ENCODE results near the gene DNAL4. TPM values are rescaled to one million over a fixed set of nuclear protein-coding genes. Genes with fewer than 3 reads are reported as not detected.

The DNAL4 gene
- total and polyA plus RNA-seq, 11 donors: 7.9 to 16.4 (median 10.4) TPM

- Histone ChIP-seq H3K27ac (no peak overlapping the region), H3K36me3 (no peaks in the 10 kb centered on the region), H3K4me1 (no peaks in the 10 kb centered on the region), H3K27me3 (no peaks in the 10 kb centered on the region), H3K9me3 (no peaks in the 10 kb centered on the region), H3K4me3 (no peak overlapping the region)
- TF ChIP-seq CTCF (IDR thresholded peaks at IDR 0.05) (no peak), POLR2A (IDR thresholded peaks at IDR 0.05) (no peak)
- no peak for ATAC-seq
- intact Hi-C loops (cut with DNase I): no loop called here
- no peak for DNase-seq
- WGBS, 4 donors: 83 to 90% (median 86%) methylated on average over 12 to 17 of the region's 17 CpGs
Observed at GRCh38 chr22:38830026-38830844, 36.3 kb upstream of the DNAL4 start.

GRCh38 chr22:38829485-38829884 is 35.5 kb upstream of the DNAL4 start:
- Histone ChIP-seq H3K4me3 (no peak overlapping the region), H3K36me3 (no peaks in the 10 kb centered on the region), H3K27me3 (no peaks in the 10 kb centered on the region), H3K27ac (no peak overlapping the region), H3K9me3 (no peaks in the 10 kb centered on the region), H3K4me1 (no peaks in the 10 kb centered on the region)
- no peak for ATAC-seq
- no peak for DNase-seq
- TF ChIP-seq POLR2A (IDR thresholded peaks at IDR 0.05): no peak
- TF ChIP-seq CTCF (IDR thresholded peaks at IDR 0.05): no peak
- WGBS, 4 donors: 83 to 94% (median 86%) methylated on average over 4 of the region's 4 CpGs
- intact Hi-C loops (cut with DNase I): no loop called here

GRCh38 chr22:38828616-38829205 is 34.8 kb upstream of the DNAL4 start:
- Histone ChIP-seq H3K4me1 (no peaks in the 10 kb centered on the region), H3K27me3 (no peaks in the 10 kb centered on the region), H3K9me3 (no peaks in the 10 kb centered on the region), H3K27ac (no peak overlapping the region), H3K36me3 (no peaks in the 10 kb centered on the region), H3K4me3 (no peak overlapping the region)
- TF ChIP-seq POLR2A (IDR thresholded peaks at IDR 0.05) (no peak), CTCF (IDR thresholded peaks at IDR 0.05) (no peak)
- no peak for ATAC-seq
- DNase-seq: no peak
- intact Hi-C loops (cut with DNase I): no loop called here
- 72 to 85% (median 81%) methylated on average over 8 to 10 of the region's 10 CpGs for WGBS, 4 donors

GRCh38 chr22:38828191-38828590 is 34.2 kb upstream of the DNAL4 start:
- WGBS, 4 donors: 60 to 75% (median 67%) methylated on average over 8 to 11 of the region's 11 CpGs
- intact Hi-C loops (cut with DNase I): no loop called here

More at GRCh38 chr22:38828191-38828590, 34.2 kb upstream of the DNAL4 start:
- no peaks in the 10 kb centered on the region for H3K9me3 ChIP-seq
- no peak overlapping the region for H3K4me3 ChIP-seq
- H3K36me3 ChIP-seq: no peaks in the 10 kb centered on the region
- no peaks in the 10 kb centered on the region for H3K27me3 ChIP-seq
- ATAC-seq: no peak
- no peaks in the 10 kb centered on the region for H3K4me1 ChIP-seq
- no peak overlapping the region for H3K27ac ChIP-seq
- TF ChIP-seq POLR2A (IDR thresholded peaks at IDR 0.05) (no peak), CTCF (IDR thresholded peaks at IDR 0.05) (no peak)
- DNase-seq: no peak
